D721Med (cell line): Measurements from ENCODE around the gene TTC22.

ENCODE experiments used
- DNase-seq: peaks from one replicate; pipeline ENCODE4 v3.0.0; 2011; ENCODE audit warnings: low spot score; ENCODE audit not compliant: insufficient read length
- FAIRE-seq: peaks from 2 replicates; lab custom pipeline; 2011; peaks lifted over from hg19 to GRCh38; lab: Jason Lieb, UNC
- TF ChIP-seq, protein P1 (sequence below): IDR thresholded peaks from 2 replicates; pipeline ENCODE4 v1.5.1; 2012; ENCODE audit warnings: mild to moderate bottlenecking, control low read depth; ENCODE audit not compliant: insufficient read depth; ENCODE audit errors: missing control alignments

Gene TTC22

GRCh38 chr1:54807756-54808155, 6.6 kb upstream of the TTC22 start:
- FAIRE-seq (no peak), DNase-seq (no peak)
- TF ChIP-seq, protein P1, sequence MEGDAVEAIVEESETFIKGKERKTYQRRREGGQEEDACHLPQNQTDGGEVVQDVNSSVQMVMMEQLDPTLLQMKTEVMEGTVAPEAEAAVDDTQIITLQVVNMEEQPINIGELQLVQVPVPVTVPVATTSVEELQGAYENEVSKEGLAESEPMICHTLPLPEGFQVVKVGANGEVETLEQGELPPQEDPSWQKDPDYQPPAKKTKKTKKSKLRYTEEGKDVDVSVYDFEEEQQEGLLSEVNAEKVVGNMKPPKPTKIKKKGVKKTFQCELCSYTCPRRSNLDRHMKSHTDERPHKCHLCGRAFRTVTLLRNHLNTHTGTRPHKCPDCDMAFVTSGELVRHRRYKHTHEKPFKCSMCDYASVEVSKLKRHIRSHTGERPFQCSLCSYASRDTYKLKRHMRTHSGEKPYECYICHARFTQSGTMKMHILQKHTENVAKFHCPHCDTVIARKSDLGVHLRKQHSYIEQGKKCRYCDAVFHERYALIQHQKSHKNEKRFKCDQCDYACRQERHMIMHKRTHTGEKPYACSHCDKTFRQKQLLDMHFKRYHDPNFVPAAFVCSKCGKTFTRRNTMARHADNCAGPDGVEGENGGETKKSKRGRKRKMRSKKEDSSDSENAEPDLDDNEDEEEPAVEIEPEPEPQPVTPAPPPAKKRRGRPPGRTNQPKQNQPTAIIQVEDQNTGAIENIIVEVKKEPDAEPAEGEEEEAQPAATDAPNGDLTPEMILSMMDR = no peak

- no peak for FAIRE-seq
Observed at GRCh38 chr1:54806931-54807611, 5.9 kb upstream of the TTC22 start.

GRCh38 chr1:54805981-54806381, 4.9 kb upstream of the TTC22 start:
- DNase-seq (no peak), FAIRE-seq (no peak)
- TF ChIP-seq, protein P1 = no peak

More at GRCh38 chr1:54806931-54807611, 5.9 kb upstream of the TTC22 start:
- TF ChIP-seq, protein P1 = no peak
- no peak for DNase-seq

- TF ChIP-seq, protein P1 = no peak
- DNase-seq (no peak), FAIRE-seq (no peak)
Observed at GRCh38 chr1:54805466-54805865, 4.3 kb upstream of the TTC22 start.

GRCh38 chr1:54804471-54805132, 3.5 kb upstream of the TTC22 start:
- no peak for DNase-seq
- FAIRE-seq = no peak
- TF ChIP-seq, protein P1 = no peak

- TF ChIP-seq, protein P1 = no peak
- FAIRE-seq (no peak), DNase-seq (no peak)
Observed at GRCh38 chr1:54803761-54804470, 2.8 kb upstream of the TTC22 start.
